GM18907 (cell line): Measurements from ENCODE around the gene HOOK1.

ENCODE experiments used
- ATAC-seq: cut with Tn5 transposase; IDR thresholded peaks from one replicate; pipeline ENCODE4 v1.9.1; 2021; ENCODE audit warnings: mild to moderate bottlenecking, moderate library complexity; ENCODE audit not compliant: unreplicated experiment

The HOOK1 gene

GRCh38 chr1:59814901-59815825, at the start of gene HOOK1:
HOOK1 (plus strand) TSS chr1:59814949; CDS start chr1:59815118, 169 bp downstream.
- ATAC-seq = peak; percentile 35

GRCh38 chr1:59765011-59765730, 49.6 kb upstream of the HOOK1 start:
- ATAC-seq = no peak

- no peak for ATAC-seq
Measured at GRCh38 chr1:59766227-59766855, 48.4 kb upstream of the HOOK1 start.

GRCh38 chr1:59767119-59767518, 47.6 kb upstream of the HOOK1 start:
- ATAC-seq = no peak

- no peak for ATAC-seq
Measured at GRCh38 chr1:59768792-59769735, 45.7 kb upstream of the HOOK1 start.

- no peak for ATAC-seq
Measured at GRCh38 chr1:59769736-59770095, 45.0 kb upstream of the HOOK1 start.

GRCh38 chr1:59771361-59771760, 43.4 kb upstream of the HOOK1 start:
- no peak for ATAC-seq

GRCh38 chr1:59775480-59775879, 39.3 kb upstream of the HOOK1 start:
- ATAC-seq = no peak

GRCh38 chr1:59776960-59777852, 37.5 kb upstream of the HOOK1 start:
- ATAC-seq = no peak

GRCh38 chr1:59779949-59780348, 34.8 kb upstream of the HOOK1 start:
- ATAC-seq = no peak

GRCh38 chr1:59788825-59789224, 25.9 kb upstream of the HOOK1 start:
- ATAC-seq = no peak

GRCh38 chr1:59798600-59798999, 16.1 kb upstream of the HOOK1 start:
- ATAC-seq = no peak

- peak; percentile 73 for ATAC-seq
Measured at GRCh38 chr1:59803458-59804038, 11.2 kb upstream of the HOOK1 start.

GRCh38 chr1:59804301-59804700, 10.4 kb upstream of the HOOK1 start:
- no peak for ATAC-seq

- no peak for ATAC-seq
Measured at GRCh38 chr1:59805554-59805953, 9.2 kb upstream of the HOOK1 start.

- ATAC-seq = peak; percentile 97
Measured at GRCh38 chr1:59814180-59814900, 409 bp upstream of the HOOK1 start.

GRCh38 chr1:59815892-59816291, 1.1 kb downstream of the HOOK1 start:
- ATAC-seq = no peak

- no peak for ATAC-seq
Measured at GRCh38 chr1:59816318-59816878, 1.6 kb downstream of the HOOK1 start.
